Measurements from ENCODE around the gene XIAP.
"Not testable (repeated sequence)": the region's sequence is repeated elsewhere in the genome, so short reads cannot be mapped to it uniquely, and the experiment has no call there.

- TF ChIP-seq CTCF, POLR2A, POLR2AphosphoS5 (IDR thresholded peaks at IDR 0.05): not testable (repeated sequence)
Observed at GRCh38 chrX:123845129-123845528, 14.7 kb upstream of the XIAP start.

Measured in prostate gland (tissue), 2 donors.